Fibroblast of skin of abdomen (primary cell): ENCODE data around the gene SLC8A1. TPM values are rescaled to one million over a fixed set of nuclear protein-coding genes. Genes with fewer than 3 reads are reported as not detected.
A peak's percentile ranks its signal among the peaks of the same experiment; 100 is the strongest.

Experiments used
- DNase-seq: peaks from one replicate; pipeline ENCODE4 v3.0.0-alpha.2; 2013
- polyA plus RNA-seq, 2 experiments: library from polyadenylated mRNA; unstranded; fragments of 120-200 nt; gene quantifications; one replicate each; pipeline ENCODE4 v1.2.1, GENCODE V29; 2013; ENCODE audit not compliant: insufficient read length in 2 of 2

Gene SLC8A1
- 13.0 TPM for polyA plus RNA-seq (2013, experiment 1 of 2; ENCODE audit: insufficient read length)
- 12.8 TPM for polyA plus RNA-seq (2013, experiment 2 of 2; ENCODE audit: insufficient read length)

DNA sequence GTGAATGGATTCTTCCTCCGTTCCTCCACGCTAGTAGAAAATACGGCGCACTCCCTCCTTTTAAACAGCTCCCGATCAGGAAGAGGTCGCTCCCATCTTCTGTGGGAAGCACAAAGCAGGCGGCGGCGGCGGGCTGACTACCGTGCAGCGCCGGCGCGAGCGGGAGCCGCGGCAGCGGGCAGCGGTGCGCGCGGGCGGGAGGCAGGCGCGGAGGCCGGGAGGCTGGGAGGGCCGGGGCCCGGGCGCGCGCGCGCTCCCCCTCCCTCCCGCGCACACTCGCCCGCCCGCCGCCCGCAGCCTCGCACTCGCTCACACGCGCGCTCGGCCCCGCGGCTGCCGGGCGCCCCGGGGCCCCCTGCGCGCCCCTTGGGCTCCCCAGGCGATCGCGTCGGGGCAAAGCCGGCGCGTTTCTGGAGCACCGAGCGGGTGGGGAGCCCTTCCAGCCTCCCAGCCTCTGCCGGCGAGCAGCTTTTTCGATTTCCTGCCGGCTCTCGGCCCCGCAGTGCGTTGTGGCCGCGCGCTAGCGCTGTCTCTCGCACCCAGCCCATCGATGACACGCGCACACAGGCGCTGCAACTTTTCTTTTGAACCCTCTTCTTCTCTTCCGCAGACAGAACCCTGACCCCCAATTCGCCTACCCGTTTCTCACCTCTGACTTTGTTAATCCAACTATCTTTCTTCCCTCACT, at the start of gene SLC8A1:
TSS of gene SLC8A1 (minus strand) at position 173 of the 688 bp plus-strand sequence.
- peak; percentile 68 for DNase-seq

DNA sequence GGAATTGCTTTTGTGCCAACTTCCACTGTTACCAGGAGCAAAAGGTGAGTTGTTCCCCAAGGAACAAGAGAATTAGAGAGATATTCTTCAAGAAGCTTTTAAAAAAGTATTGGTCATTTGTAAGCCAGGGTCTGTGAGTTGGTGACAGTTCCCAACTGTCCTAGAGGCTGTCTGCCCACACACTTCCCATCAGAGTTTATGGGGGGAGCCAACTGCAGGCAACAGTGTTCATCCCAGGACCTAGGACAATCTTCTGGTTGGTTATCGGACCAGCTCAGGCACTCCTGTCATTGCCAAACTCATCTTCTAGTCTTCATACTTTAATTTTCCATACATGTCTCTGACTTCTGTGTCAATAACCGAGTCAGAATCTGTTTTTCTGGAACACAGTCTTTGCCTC, 47.5 kb upstream of the SLC8A1 start:
- DNase-seq, result no peak

DNA sequence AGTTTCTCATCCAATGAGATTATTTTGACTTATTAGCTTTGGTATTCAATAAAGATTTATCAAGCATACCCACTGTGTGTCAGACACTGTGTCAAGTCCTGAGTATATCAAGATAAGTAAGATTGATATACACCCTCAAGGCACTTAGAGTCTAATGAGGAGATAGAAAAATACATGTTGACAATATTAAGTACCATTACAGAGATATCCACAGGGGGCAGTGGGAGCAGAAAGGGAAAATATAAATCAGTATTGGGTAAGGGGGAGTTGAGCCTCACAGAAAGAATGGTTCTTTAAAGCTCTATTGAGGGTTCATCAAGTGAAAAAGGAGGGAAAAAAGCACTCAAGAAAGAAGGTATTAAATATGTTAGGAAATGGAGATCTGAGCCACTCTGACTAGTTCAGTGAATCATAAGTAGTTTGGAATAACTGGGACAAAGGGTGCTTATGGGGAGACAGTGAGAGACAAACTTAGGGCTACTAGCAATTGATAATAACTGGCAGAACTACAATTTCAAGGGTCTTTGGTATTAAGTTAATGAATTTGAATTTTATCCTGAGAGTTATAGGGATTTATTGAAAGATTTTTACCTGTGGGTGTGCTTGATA, 45.5 kb upstream of the SLC8A1 start:
- no peak for DNase-seq

DNA sequence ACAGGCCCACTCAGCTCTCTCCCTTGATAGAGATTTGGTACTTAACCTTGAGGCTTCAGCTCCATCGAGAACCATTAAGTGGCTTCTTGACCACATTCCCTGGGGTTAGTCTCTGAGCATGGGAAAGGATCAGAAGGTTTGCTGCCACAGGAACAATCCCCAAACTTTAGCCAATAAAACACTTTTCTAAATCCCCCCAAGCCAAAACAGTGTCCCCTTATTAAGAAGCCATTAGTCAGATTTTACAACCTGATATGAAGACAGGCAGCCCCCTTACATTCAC, 37.7 kb upstream of the SLC8A1 start:
- no peak for DNase-seq

DNA sequence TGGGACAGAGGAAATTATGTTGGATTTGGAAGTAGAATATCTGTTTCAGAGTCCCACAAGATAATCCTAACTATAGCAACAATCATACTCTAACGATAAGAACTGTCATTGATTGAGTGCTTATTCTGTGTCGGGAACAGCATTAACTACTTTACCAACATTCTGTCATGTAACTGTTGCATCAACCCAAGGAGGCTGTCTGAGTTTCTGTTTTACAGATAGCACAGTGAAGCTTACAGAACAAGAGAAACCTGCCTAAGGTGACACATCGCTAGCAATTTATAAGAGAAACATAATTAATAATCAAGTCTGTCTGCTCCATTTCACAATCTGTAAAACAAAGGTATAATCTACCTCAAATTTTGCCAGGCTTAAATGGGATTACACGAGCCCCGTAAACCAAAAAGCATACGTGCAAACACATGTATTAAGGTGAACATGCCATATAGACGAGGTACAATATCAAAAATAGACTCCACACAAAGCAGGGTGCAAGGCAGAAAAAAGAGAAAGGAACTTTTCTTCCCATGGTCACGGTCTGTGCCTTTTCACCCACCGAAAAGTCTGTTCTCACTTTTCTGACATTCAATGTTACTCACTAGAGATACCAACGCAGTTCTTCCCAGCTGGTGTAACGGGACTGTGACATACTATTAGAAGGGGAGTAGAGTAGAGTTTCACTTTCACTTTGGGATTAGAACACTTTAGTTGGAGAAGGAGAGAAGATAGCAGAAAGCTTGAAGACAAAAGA, 37.2 kb upstream of the SLC8A1 start:
- DNase-seq, result peak; percentile 44

DNA sequence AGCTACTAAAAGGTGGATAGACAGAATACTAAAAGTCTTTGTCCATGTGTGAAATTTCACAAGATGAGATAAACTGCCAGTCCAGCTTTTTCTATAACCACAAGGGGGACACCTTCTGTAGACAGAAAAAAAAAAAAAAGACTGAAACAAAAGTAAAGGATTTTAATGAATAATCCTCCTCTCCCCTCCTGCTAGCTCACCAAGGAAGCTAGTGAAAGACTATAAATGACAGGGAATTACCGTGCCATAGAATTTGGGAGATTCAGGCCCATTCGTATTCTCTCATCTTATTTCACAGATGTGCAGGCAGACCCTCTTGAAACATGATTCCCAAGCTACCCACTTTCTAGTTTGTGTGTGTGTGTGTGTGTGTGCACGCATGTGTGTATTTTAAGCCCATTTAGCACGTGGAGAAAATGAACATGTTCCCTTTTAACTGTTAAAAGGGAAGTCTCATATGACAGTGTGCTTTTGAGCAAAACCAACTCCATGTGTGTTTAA, 36.3 kb upstream of the SLC8A1 start:
- DNase-seq, result peak; percentile 57

DNA sequence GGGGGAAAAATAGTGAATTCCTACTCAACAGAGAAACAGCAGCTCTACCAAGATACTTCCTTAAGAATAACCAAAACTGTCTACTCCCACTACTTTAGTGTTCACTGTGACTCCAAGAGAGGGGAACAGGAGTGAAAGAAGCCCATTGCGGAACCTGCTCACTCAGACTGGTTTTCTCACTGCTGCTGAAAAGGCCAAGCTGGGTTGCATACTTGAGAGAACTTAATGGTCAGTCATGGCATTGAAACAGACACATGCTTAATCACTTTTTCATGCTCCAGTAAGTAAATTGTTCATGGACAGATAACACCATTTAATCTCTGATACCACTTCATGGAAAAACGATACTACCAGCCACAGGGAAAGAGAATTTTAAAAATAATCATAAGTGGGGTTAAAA, 35.7 kb upstream of the SLC8A1 start:
- DNase-seq, result no peak

DNA sequence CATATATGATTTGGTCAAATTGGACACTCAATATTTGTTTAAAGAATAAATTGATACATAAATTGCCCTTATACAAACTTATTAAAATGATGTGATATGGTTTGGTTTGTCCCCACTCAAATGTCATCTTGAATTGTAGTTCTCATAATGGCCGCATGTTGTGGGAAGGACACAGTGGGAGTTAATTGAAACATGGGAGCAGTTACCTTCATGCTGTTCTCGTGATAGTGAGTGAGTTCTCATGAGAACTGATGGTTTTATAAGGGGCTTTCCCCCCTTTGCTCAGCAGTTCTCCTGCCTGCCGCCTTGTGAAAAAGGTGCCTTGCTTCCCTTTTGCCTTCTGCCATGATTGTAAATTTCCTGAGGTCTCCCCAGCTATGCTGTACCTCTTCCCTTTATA, 34.0 kb upstream of the SLC8A1 start:
- no peak for DNase-seq

DNA sequence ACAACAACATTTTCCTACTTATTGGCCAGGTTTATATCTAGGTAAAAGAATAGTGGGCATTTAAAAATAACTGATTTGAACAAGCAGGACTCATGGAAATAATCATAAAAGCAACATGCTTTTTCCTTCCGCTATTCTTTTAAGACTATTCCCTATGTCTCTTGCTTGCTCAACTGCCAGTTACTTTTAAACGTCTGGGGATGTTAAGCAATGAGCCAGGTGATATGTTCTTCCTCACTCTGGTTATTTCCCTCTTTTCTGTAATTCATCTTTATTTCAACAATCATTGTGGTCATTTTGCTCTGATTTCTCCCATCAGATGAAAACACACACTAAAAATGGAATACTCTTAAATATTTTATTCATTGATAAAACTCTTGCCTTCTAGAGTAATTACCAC, 33.4 kb upstream of the SLC8A1 start:
- DNase-seq, result no peak

DNA sequence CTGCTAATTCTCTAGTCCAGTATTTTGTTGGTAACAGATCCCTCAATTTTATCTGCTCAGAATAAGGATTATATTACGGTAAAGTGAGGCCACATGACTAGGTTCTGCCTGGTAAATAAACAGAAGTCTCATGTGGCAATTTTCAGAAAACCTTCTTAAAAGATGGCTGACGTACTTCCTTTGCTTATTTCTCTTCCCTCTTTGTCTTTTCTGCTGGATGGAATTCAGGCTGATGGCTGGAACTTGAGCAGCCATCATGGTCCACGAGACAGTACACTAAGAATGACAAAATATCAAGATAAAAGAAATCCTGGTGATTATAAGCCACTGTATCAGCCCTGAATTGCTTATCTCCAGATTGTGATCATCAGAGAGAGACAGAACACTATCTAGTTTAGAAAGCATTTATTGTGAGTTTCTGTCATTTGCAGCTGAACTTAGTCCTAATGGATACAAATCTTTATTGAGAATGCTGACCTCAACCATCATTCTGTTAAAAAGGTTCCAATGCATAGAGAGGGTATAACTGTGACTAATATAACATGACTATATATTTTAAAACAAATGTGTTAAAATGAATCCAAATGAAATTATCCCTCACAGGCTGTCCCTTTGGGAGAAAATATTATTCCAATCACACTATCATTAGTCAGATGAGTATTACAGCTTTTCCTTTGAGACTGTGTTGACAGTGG, 31.8 kb upstream of the SLC8A1 start:
- no peak for DNase-seq

DNA sequence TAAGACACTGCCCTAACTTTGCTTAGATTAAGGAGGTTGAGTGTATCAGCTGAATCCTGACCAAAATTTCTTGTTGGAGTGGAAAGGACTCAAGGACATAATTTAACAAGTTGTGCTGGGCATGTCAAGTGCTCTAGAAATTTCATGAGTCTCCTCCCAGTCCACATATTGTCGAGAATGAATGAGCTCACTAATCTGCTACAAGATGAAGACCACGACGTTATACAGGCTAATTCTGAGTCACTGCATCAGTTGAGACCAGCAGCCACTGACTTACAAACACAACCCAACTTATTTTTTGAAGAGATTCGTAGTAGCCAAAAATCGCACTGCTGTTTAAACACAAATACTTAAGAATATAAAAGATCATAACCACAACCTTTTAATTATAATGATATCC, 28.7 kb upstream of the SLC8A1 start:
- DNase-seq, result peak; percentile 17

DNA sequence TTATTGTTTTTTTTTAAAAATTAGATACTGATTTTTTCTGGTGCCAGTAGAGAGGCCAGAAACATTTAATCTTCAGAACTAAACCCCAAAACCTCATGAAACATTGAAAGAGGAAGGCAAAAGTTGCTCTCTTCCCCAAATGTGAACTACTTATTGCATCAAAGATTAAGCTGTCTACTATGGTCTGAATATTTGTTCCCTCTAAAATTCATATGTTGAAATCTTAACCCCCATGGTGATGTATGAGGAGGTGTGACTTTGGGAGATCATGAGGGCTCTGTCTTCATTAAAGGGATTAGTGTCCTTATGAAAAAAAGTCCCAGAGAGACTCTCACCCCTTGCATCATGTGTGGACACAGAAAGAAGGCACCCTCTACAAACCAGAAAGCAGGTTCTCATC, 28.2 kb upstream of the SLC8A1 start:
- no peak for DNase-seq

DNA sequence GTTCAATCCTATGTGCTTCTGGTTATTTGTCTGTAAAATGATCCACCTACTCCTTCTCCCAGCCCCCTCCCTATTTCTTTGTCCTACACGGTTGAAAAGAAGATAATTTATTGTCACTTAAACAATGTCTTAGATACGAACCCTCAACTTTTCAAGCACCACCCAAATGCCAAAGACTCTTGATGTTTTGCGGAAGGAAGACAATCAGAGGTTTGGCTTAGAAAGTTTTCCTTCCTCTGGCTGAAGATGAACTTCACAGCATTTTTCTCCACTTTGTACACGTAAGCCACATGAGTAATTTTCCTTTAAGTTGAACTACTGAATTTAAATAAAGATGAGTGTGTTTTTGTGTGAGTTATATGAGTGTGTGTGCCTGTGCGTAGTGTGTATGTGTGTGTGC, 25.5 kb upstream of the SLC8A1 start:
- no peak for DNase-seq

DNA sequence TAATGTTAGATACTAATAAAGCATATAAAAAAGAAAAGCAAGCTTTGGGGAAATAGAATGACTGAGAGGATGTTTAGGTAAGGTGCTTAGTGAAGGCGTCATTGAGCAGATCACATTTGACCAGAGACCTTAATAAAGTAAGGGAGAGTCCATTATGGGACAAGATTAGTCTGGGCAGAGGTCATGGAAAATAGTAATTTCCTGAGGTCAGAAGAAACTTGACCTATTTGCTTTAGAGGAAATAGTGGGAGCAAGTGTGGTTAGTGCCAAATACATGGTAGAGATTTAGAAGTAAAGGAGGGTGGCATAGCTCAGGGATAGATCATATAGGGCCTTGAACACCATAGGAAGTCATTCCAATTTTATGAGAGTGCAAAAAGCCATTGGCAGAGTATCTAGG, 24.5 kb upstream of the SLC8A1 start:
- no peak for DNase-seq

DNA sequence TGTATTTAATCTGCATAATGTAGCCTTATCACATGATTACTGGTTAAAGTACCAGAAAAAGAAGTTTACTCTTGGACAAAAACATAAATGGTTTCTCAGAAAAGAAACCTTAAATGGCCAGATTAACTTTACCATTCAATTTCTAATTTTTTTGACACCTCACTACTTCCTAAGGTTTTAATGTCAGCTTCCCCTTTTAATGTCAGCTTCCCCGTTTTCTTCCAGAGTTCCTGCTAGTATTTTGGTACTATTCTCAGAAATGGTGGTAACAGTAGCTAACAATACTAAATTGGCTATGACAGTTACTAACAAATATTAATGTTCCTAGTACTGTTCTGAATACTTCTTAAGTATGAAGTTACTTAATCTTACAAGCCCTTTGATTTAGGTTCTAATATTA, 22.4 kb upstream of the SLC8A1 start:
- no peak for DNase-seq

DNA sequence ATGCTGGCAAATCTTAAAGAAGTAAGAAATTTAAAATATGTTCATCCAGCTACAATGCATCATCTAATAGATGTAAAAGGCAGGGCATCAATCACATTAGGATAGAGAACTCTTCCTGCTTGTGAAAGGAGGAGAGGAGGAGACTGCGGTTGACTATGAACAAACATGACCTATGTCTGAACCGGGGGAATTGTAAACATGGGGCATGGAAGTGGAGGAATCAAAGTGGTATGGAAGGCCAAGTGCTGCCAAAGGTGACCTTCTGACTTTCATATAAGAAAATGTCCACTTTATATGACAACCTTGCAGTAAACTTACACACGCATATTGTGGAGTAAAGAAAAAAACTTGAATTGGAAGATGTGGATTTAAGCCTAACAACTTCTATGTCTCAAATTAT, 20.0 kb upstream of the SLC8A1 start:
- DNase-seq, result no peak

DNA sequence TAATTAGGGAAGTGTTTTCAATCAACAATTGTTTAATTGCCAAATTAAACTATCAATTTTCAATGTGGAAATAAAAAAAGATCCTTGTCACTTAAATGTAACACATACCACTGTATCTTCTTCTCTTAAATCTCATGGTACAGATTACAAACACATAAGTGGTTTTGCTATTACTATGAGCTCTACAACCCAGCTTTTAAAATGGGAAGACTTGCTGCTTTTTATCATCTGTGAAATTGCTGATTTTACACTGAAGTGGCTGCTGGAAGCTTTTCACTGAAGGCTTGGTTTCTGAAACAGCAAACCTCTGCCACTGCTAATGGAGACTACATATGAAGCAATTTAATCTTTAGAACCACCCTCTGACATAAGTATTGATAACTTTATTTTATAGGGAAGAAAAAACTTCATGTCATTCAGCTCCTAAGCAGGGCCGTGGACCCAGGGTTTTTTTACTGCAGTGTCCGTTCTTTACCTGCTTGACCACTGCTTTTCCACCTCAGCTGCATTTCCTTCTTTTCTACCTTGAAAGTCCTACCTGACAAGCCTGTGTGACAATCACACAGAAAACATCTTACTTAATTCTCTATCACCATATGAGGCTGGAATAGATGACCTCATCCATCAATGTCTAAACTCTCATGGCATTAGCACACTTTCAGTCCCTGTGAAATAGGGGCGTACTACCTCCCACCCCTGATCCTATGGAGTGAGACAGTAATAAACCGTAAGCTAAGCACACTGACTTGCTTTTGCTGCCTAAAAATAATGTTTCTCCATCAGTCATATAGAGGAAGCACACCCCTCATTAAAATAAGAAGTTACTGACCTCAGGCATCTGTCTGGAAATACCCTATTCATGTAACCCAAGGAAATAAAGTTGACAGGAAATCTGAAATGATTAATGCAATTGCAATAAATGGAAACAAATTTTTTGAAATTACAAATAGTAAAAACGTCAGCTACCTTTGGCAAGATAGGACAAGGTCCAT, 19.2 kb upstream of the SLC8A1 start:
- no peak for DNase-seq

DNA sequence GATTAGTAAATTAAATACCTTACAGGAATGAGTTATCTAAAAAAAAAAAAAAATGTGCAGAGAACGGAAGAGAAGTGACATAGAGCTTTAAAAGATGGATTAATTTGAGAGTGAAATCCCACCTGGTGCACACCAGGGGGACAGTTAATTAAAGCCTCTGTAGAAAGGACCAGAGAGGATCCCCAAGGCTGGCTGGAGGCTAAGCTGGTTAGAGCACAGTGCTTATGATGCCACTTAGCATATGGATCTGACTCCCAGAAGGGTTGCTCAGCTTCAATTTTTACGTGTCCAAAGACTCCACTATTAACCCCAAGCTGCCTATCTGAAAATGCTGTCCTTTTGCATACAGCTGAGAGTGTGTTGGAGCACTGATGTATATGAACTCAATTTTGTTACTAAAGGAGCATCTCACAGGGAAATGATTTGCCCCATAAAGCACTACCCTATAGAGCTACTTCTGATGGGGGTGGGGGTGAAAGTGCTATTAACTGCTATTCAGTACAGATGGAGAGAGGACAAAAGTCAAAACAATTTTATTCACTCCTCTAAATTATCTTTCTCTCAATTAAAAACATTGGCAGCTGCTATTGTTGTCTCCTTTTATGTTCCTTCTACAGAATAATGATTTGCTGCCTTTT, 15.2 kb upstream of the SLC8A1 start:
- DNase-seq, result no peak

DNA sequence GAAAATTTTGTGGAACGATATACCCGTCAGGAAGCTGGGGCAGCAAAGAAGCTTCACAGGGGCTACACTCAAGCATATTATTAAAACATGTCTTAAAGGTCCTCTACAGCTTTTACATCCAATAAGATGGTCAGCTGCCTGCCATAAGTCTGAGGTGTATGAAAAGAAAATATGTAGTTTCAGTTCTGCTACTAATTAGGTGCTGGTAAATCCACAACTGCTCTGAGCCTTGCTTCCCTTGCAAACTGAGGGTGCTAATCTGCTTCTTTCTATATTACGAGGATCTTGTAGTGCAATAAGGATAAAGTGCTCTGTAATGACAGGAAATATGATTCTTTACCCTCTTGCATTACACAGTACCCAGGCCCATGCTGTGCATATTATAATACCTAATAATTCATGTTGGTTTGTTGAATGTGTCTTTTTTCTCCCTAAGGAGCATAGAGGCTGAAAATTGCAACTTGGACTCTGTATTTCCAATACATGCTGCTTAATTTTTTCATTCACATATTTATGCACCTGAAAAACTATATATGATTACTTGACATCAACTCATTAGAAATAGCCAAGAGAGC, 14.5 kb upstream of the SLC8A1 start:
- no peak for DNase-seq

DNA sequence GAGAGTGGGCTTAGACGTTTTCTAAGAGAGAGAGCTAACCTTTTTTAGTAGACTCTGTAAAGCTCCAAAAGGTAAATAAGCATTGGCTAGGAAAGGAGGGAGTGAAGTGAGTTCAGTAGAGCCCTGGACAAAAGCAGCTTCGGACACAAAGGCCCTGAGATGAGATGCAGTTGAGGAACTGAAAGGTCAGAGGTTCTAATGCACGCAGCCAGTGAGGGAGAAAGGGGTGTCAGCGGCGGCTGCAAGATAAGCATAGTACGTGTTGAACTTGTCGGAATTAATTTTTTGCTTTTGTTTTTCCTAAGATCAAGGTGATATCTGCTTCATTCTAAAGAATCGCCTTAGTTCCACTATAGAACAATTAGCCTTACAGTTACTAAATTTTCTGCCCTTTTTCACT, 11.2 kb upstream of the SLC8A1 start:
- DNase-seq, result no peak

DNA sequence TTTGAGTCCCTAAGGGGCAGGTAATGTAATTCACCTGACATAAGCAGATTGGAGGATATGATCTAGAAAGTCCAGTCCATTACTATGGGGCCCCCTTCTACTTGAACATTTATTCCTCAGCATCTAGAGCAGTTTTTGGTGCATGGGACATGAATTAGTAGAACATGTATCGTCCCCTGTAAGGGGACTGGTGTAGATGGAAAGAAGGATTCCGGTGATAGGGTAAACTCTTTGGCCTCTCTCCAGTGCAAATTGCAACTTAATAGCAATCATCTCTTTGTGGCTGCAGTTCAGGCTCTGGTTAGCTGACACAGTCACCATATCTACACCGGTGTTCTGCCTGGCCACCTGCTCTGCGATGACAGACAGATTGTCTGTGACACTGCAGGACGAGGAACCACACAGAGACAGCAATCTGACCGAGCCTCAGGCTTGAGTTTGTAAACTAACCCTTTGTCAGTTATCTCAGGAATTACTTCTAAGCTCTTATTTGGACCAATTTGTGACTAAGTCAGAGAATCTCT, 6.4 kb upstream of the SLC8A1 start:
- DNase-seq, result no peak
